ENCODE data around the gene FAM193A. TPM values are rescaled to one million over a fixed set of nuclear protein-coding genes. Genes with fewer than 3 reads are reported as not detected.

The FAM193A gene
- total RNA-seq, 1 donor from 2014 or later: 14.6 TPM

DNA sequence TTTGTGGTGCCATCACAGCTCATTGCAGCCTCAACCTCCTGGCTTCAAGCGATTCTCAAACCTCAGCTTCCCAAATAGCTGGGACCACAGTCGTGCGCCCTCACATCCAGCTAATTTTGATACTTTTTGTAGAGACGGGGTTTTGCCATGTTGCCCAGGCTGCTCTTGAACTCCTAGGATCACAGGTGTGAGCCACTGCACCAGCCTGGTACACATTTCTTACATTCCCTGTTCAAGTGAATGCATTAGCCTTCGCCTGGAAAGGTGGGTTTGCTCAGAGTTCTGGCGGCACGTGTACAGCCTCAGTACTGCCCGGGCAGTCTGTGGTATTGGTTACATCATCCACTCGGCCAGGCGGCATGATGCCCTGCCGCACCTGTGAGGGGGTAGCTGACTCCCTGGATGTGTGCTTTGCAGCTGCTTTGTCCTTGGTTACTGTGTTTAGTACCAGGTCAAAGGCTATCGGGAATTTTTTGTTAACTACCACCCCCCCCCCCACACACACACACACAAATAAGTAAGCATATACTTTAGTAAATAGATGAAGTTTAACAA is 162.6 kb downstream of the FAM193A start:
- no peak overlapping the region for H3K4me3 ChIP-seq (ENCODE audit: low read depth, low read length)
- no peak for DNase-seq (ENCODE audit: low read depth)
- no peak for TF ChIP-seq CTCF (conservative IDR thresholded peaks at IDR 0.05; ENCODE audit: low read depth, low read length)

GRCh38 chr4:2699534-2699933 is 163.1 kb downstream of the FAM193A start:
- TF ChIP-seq CTCF (conservative IDR thresholded peaks at IDR 0.05; ENCODE audit: low read depth, low read length): no peak
- H3K4me3 ChIP-seq (ENCODE audit: low read depth, low read length): no peak overlapping the region
- DNase-seq (ENCODE audit: low read depth): no peak

GRCh38 chr4:2700031-2700430 is 163.6 kb downstream of the FAM193A start:
- no peak overlapping the region for H3K4me3 ChIP-seq (ENCODE audit: low read depth, low read length)
- DNase-seq (ENCODE audit: low read depth): no peak
- TF ChIP-seq CTCF (conservative IDR thresholded peaks at IDR 0.05; ENCODE audit: low read depth, low read length): no peak

- TF ChIP-seq CTCF (conservative IDR thresholded peaks at IDR 0.05; ENCODE audit: low read depth, low read length): no peak
- DNase-seq (ENCODE audit: low read depth): no peak
- H3K4me3 ChIP-seq (ENCODE audit: low read depth, low read length): no peak overlapping the region
Observed at GRCh38 chr4:2702361-2702760, 165.9 kb downstream of the FAM193A start.

DNA sequence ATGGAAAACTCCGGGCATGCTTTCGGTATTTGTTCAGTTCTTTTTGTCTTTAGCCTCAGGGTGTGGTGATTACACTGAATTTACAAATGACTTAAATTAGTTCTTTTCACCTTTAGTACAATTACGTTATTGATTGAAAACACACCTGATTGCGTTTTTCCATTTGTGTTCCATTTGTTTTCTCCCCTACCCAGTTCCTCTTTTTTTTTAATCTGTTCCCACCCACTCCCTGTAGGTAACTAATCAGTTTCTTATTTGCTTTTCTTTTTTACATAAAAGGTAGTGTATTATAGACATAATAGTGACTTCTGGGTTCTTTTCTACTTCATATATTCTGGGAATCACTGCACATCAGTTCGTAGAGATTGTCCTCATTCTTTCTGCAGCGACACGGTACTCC is 166.3 kb downstream of the FAM193A start:
- TF ChIP-seq CTCF (conservative IDR thresholded peaks at IDR 0.05; ENCODE audit: low read depth, low read length): no peak
- no peak overlapping the region for H3K4me3 ChIP-seq (ENCODE audit: low read depth, low read length)
- no peak for DNase-seq (ENCODE audit: low read depth)

DNA sequence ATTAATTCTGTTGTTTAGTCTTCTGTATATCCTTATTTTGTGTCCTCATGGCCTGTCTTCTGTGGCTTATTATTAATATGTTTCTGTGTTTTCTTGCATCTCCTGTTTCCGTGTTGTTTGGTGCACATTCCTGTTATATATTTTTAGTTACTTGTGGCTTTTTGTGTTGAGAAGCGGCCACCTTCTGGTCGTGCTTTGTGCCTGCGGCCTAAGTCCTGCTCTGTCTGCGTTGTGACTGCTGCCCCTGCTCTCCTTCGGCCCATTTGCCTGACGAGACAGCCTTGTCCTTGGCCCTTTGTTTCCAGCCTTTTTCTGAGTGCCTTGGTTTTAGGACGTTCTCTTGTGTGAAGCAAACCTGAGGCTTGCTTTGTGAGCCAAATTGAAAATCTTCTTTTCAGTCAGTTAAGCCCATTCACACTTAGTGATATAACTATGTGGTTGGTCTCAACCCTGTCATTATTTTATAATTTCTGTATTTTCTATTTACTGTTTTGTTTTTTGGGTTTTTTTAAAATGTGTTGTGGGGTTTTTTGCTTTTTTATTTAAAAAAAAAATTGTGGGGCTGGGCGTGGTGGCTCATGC is 175.9 kb downstream of the FAM193A start:
- DNase-seq (ENCODE audit: low read depth): no peak
- peak; percentile 28 for TF ChIP-seq CTCF (conservative IDR thresholded peaks at IDR 0.05; ENCODE audit: low read depth, low read length)
- H3K4me3 ChIP-seq (ENCODE audit: low read depth, low read length): no peak overlapping the region

GRCh38 chr4:2713337-2713736 is 176.9 kb downstream of the FAM193A start:
- no peak for TF ChIP-seq CTCF (conservative IDR thresholded peaks at IDR 0.05; ENCODE audit: low read depth, low read length)
- H3K4me3 ChIP-seq (ENCODE audit: low read depth, low read length): no peak overlapping the region
- DNase-seq (ENCODE audit: low read depth): no peak

All from epithelial cell of proximal tubule (primary cell).